ENCODE results near the gene VSTM4. TPM values are rescaled to one million over a fixed set of nuclear protein-coding genes. Genes with fewer than 3 reads are reported as not detected.

The VSTM4 gene
- total and polyA plus RNA-seq, 9 of the 15 experiments (the other 6 are each of a cell fraction or from before 2014, with no cell fraction given), result 1.0 to 7.9 (median 3.0) TPM

DNA sequence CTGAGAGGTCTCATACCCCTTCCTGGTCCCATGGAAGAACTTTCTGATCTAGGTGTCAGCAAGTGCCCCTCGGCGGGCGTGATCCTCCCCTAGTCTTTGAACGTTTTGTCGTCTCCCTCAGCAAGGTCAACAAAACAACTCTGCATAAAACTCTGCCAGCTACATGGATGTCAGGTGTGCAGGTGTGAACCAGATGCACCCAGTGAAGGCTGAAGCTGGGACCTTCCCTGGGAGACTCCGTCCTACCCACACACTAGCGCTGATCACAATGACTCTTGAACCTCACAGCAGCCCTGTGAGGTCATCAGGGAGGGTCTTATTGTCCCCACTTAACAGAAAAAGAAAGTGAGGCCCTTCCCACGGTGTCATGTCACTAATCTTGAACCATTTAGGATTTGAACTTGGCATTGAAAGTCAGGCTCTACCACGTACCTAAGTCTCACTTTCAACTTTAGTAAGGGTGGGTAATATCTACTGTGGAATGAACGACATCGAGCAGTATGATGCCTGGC lies 68.1 kb downstream of the VSTM4 start (continued):
- TF ChIP-seq, protein P1, sequence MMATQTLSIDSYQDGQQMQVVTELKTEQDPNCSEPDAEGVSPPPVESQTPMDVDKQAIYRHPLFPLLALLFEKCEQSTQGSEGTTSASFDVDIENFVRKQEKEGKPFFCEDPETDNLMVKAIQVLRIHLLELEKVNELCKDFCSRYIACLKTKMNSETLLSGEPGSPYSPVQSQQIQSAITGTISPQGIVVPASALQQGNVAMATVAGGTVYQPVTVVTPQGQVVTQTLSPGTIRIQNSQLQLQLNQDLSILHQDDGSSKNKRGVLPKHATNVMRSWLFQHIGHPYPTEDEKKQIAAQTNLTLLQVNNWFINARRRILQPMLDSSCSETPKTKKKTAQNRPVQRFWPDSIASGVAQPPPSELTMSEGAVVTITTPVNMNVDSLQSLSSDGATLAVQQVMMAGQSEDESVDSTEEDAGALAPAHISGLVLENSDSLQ (IDR thresholded peaks at IDR 0.05), result no peak
- TF ChIP-seq ELF1 (tag; IDR thresholded peaks at IDR 0.05) (no peak), KDM4B (IDR thresholded peaks at IDR 0.05; ENCODE audit: borderline replicate concordance in 2 of 2, low read depth in 1 of 2) (no peak), ZNF318 (IDR thresholded peaks at IDR 0.05; ENCODE audit: borderline replicate concordance in 1 of 2, low read depth in 1 of 2) (no peak)
- TF ChIP-seq, protein P2, sequence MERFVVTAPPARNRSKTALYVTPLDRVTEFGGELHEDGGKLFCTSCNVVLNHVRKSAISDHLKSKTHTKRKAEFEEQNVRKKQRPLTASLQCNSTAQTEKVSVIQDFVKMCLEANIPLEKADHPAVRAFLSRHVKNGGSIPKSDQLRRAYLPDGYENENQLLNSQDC (CRISPR knock-in tag; IDR thresholded peaks at IDR 0.05), result no peak
